ENCODE results near the gene SMYD3. TPM values are rescaled to one million over a fixed set of nuclear protein-coding genes. Genes with fewer than 3 reads are reported as not detected.

The SMYD3 gene
- total and polyA plus RNA-seq, 2 of the 4 experiments (the other 2 are of a cell fraction), result 26.5 to 37.6 TPM

DNA sequence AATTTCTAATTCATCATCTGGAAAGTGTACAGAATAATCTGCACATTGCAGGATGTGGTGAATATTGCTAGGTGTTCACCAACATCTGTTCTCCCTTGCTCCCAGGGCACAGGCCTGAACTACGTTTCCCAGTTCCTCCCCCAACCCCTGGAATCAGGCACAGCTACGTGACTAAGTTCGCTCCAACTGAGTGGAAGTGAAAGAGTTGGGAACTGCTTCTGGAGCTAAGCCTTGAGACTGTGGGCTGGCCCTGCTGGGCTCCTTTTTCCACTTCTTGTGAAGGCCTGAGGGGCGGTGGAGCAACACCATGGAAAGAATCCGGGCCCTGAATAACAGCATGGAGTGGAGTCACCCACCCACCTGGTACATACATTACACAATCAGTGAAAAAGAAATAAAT is 534.6 kb downstream of the SMYD3 start:
- H3K9ac ChIP-seq (ENCODE audit: low read depth, low read length), result no peak overlapping the region
- H2AK9ac ChIP-seq (replicated peaks; ENCODE audit: low read depth, low read length, poor library complexity), result no peak overlapping the region
- DNase-seq, result no peak
- no peak overlapping the region for H3K4me3 ChIP-seq (ENCODE audit: insufficient read depth, low read depth, low read length)
- BruUV-seq (replicated peaks), result no TSS peak
- H3K4me1 ChIP-seq (ENCODE audit: control insufficient read depth, insufficient read depth, low read length), result peaks cover 10% of the 10 kb centered on the region
- H3K56ac ChIP-seq (ENCODE audit: extremely low read depth, insufficient read depth, low read length), result no peak overlapping the region
- ATAC-seq (ENCODE audit: low read depth), result no peak
- ChIA-PET CTCF (no interaction called here), POLR2A (ENCODE audit: unreplicated experiment) (no interaction called here)
- no peaks in the 10 kb centered on the region for H4K20me1 ChIP-seq (ENCODE audit: insufficient read depth, low read length)
- H3K4ac ChIP-seq (ENCODE audit: low read depth, low read length), result peak overlapping the region; percentile 21; the same call in 1 of the 2 replicates
- H3K23ac ChIP-seq (ENCODE audit: low read depth, low read length), result no peak overlapping the region
- H2BK20ac ChIP-seq (ENCODE audit: low read depth, low read length), result no peak overlapping the region
- no peak overlapping the region for H2BK120ac ChIP-seq (ENCODE audit: low read depth, low read length)
- no peaks in the 10 kb centered on the region for H3K9me3 ChIP-seq (ENCODE audit: control insufficient read depth, insufficient read depth, low read length)
- H2AK5ac ChIP-seq (ENCODE audit: low read depth, low read length), result peak overlapping the region; percentile 56; the same call in 1 of the 2 replicates
- H3K18ac ChIP-seq (ENCODE audit: low read depth, low read length), result peak overlapping the region; percentile 5; the same call in 1 of the 2 replicates
- no peak overlapping the region for H2AFZ ChIP-seq (replicated peaks; ENCODE audit: low read length, poor library complexity)
- H4K8ac ChIP-seq (ENCODE audit: low read depth in 2 of 2, low read length in 2 of 2), result no peak overlapping the region
- 100% methylated on average over 2 of the region's 5 CpGs; no CpG with 5 or more reads in 1 of the 2 experiments for WGBS, 2 experiments (ENCODE audit: extremely low coverage in 2 of 2, insufficient read length in 1 of 2)
- in situ Hi-C loops (cut with MboI; ENCODE audit: low sequenced_read_pairs) (no loop called here), dilution Hi-C loops (cut with HindIII; ENCODE audit: low sequenced_read_pairs, unreplicated experiment) (no loop called here), intact Hi-C loops (cut with micrococcal nuclease) (no loop called here)
- H2BK15ac ChIP-seq (ENCODE audit: low read depth, low read length), result no peak overlapping the region
- no peaks in the 10 kb centered on the region for H3K36me3 ChIP-seq (ENCODE audit: control insufficient read depth, insufficient read depth, low read length)
- H3K14ac ChIP-seq (replicated peaks; ENCODE audit: low read depth, low read length), result no peak overlapping the region
- no peak overlapping the region for H4K5ac ChIP-seq (ENCODE audit: low read depth, low read length)
- H3K4me2 ChIP-seq (ENCODE audit: low read depth, low read length), result no peak overlapping the region
- no peak overlapping the region for H3K27ac ChIP-seq (ENCODE audit: insufficient read depth, low read length)
- H2BK5ac ChIP-seq (ENCODE audit: low read depth, low read length, poor library complexity, severe bottlenecking), result no peak overlapping the region
- H3K9me1 ChIP-seq (ENCODE audit: insufficient read depth, low read length), result peaks cover 4% of the 10 kb centered on the region
- H4K91ac ChIP-seq (ENCODE audit: insufficient read depth, low read depth, low read length), result peak overlapping the region; percentile 14
- H3K79me1 ChIP-seq (ENCODE audit: low read depth in 1 of 2, low read length in 2 of 2), result 0 out of 4 replicates have a peak, but pooled peaks cover 0 to 3% of the 10 kb centered on the region in 2 experiments
- TF ChIP-seq CEBPB (IDR thresholded peaks at IDR 0.05; ENCODE audit: low read depth, low read length) (peak; percentile 28; the same call in 1 of the 2 replicates), RCOR1 (IDR thresholded peaks at IDR 0.05; ENCODE audit: insufficient replicate concordance, low read length) (no peak)
- H3K27me3 ChIP-seq (ENCODE audit: control insufficient read depth, insufficient read depth, low read length), result no peaks in the 10 kb centered on the region
